ENCODE results near the gene CCNK.

CCNK gene

DNA sequence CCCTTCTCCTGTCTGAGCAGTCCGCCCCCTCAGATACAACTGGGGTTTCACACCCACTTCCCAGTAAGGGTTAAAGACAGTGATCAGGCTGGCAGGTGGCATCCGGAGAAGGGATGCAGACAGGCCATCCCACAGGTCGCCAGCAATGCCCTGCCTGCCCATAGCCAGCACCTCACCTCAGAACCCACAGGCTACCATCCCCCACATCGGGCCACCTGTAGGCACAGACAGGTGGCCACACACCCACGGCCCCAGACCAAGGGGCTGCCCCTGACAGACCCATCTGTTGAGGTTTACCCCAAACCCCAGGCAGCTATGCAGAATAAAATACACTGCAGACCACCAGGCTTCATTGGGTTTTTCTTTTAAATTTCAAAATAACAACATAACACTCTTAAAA, 57.5 kb downstream of the CCNK start:
- DNase-seq: no peak

DNA sequence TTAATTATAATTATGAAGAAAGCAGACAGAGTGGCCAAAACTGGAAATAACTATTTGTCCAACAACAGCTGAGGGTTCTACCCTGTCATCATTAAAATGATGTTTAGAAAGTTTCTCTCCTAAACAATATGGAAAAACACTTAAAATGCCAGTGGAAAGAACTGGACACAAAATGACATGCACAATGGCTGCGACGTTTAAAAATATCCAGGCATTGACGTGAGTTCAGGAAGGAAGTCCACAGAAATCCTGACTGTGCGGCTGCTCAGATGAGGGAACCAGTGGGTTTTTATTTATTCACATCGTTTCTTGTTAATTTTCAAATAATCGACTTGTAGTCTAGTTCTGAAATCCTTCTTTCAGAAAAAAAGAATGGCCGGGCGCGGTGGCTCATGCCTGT, 58.3 kb downstream of the CCNK start:
- DNase-seq: no peak

DNA sequence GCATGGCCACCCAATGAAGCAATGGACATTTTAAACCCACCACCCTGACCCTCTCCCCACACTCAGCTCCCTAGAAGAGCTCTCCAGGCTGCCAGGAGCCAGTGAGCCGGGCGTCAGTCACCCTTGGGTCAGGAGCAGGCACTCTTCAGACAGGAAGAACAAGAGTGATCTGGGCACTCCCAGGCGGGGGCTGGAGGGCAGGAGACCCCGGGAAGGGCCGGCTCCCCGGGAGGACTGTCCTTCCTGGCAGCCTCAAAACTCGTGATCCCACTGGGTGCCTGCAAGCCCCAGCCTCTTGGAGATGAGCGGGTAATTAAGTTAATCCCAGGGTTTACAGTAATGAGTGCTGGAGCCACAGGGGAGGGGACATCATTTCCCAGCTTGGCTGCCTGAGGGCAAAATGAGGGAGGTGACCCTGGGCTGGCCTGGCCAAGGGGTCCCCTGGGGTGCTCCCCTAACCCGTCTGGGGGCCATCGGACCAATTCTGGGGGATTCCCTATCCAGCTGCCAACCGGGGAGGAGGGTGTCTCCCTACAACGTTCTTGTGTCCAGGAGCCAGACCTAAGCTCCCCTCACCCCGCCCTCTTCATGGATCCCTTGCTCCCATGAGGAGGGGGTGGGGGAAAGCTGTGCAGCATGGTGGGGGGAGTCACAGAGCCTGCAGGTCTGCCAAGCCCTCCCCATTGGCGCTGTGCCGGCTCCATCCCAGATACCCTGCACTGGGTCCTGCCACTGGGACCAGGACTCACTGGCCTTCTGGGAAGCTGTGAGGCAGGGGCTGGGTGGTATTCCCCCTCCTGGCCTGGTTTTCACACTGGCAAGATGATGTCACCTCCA, 59.2 kb downstream of the CCNK start:
- DNase-seq: no peak

DNA sequence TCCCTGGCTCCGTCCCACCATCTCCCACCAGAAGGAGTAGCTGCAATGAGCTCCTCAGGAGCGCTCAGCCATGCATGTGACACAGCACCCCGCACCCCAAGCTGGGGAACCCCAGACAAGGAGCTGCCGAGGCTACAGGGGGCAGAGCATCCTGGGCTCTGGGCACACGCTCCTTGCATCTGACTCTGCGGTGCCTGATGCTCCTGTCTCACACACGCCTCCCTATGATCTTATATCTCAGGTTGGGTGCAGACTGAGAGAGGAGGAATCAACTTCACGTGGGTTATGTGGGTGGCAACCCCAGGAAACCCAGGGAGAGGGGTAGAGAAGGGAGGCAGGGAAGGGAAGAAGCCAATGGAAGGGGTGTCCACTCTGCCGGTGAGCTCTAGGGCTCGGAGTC, 60.0 kb downstream of the CCNK start:
- no peak for DNase-seq

DNA sequence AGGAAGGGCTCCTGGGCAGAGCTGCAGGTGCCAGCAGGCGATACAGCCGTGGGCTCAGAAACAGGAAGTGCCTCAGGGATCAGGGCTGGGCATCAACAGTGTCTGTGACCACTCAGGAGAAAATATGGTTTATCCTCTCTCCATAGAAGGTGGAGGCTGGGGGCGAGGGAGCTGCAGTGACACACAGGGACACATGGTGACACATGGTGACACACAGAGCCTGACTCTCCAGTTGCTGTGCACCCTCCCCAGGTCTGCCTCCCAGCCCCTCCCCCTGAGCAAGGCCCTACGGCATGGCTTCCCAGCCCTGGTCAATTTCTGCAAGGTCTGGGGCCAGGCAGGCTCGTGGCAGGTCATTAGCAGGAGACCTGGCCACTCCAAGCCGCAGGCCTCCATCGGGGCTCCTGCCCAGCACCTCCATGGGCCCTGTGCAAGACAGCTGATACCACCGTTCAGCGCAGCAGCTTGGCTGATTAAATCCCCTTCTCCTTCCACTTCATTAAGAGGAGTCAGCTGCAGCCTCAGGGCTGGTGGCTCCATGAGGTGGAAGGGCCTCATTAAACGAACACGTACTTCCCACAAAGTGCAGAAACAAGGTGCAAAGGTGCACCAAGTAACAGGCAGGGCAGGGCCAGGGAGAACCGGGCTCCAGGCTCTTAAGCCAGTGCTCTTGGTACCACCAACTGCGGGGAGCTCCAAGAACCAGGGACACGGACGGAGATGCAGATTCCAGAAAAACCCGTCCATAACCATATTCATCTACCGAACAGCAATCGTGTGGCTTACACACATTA, 60.7 kb downstream of the CCNK start:
- no peak for DNase-seq

DNA sequence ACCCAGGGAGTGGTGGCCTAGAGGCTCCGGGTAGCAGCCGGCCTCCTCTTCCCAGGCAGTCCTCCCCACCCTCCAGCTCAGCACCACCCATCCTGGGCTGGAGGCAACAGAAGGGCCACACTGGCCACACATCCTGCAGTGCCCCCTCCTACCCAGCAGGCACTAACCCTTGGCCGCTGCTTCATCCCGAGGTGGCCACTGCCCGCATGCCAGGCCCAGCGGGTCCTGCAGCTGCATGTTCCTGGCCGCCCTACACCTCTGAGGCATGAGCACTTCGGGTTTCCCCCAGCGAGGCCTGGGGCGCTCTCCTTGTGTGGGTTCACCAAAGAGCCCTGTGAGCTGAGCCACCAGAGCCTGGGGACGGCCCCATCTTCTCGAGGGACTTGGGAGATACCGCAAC, 61.4 kb downstream of the CCNK start:
- no peak for DNase-seq

DNA sequence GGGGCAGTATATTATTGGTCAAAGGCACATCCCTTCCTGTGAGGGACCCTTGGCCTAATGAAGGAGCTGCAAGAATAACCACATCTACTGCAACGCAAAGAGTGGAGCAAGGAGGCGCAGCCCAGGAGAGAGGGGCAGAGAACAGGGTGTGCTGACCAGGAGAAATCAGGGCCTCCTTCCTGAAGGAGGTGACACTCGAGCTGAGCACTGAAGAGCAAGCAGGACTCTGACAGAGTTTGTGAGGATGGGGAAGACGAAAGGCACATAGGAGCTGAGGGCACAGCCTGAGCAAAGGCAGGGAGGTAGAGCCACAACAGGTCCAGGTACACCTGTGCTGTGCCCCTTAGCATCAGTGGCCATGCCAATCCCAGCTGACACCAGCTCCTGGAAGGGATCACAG, 62.2 kb downstream of the CCNK start:
- no peak for DNase-seq

DNA sequence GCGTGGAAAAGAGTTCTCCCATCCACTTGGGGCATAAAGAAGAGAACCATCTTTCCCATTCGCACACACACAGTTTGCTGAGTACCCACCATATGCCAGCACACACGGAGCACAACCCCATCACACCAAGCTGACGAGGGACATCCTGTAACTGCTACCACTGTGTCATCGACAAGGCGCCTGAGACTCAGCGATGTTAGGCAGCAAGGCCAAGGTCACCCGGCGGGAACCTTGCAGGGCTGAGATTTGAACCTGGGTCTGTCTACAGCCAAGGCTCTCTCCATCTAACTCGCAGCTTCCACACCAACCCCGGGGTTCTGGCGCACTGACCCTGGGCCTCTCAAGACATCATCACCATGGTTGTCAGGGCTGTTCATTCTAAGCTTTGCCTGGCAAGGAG, 62.8 kb downstream of the CCNK start:
- no peak for DNase-seq

DNA sequence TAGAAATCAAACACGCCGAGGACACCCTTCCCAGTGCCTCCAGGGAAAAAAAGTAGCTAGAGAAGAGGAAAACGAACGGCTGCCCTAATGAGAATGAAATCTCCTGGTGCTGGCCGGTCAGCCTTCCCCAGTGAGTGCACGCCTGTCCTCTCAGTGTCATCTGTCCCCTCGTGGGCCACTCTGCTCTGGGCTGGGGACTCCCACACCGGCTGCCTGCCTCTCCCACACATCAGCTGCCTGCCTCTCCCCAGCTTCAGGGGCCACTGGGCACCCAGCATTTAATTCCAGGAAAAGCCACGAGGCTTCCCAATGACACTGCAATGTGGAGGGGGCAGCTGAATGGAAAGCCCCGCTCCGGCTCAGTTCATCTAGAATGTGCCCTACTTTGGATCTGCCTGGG, 63.8 kb downstream of the CCNK start:
- no peak for DNase-seq

DNA sequence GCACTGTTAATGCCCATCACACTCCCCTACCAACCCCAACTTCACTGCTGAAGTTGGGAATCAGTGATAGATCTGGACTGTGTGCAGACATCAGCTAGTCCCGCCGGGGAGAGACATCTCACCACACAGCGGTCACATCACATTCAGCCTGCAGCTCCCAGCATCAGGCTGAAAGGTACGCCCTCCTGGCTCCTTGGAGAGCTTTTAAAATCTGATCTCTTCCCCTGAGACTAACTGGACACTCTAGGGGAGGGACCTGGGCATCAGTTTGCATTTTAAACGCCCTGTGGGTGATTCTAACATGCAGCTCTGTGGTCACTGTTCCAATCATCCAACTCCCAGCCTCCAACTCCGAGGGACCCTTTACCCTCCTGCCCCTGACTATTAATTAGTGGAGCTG, 64.4 kb downstream of the CCNK start:
- DNase-seq: no peak

DNA sequence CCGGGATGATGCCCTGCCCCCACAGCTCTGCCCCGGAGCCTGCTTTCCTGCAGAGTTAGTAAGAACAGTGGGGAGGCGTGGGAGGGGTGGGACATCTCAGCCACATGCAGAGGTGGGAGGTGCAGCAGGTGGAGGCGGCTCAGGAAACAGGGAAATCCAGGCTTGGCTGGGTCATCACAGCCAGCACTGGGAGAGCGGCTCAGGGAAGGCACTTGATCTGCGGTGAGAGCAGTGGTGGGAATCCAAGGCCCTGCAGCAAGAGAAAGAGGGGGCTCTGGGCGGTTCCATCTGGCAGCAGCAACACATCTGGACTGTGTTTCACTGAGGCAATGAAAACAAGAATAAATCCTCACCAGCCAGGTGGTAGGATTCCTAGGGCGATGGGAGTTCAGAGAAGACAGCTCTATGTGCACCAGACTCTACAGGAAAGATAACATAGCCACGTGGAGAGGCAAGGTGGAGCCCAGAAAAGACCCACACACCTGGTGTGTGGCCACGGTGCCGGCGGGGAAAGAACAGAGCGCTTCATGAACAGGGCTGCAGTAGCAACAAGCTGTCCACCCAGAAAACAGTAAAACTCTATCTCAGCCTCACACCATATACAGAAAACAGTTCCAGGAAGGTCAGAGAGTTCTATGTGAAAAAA, 65.1 kb downstream of the CCNK start:
- no peak for DNase-seq

DNA sequence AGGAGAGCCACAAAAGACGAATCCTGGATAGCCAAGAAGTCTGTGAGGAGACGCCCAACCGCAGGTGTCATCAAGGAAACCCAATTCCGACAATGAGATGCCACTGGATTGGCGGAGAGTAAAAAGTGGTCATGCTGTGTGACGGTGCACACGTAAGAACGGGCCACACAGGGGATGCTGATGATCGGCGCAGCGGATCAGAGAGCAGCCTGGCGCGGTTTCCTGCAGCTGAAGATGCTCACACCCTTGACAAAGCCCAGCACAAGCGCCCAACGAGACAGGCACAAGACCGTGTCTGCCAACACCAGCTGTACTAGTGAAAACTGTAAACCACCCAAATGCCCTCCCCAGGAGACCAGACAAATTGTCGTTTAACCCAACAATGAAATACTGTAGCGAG, 67.0 kb downstream of the CCNK start:
- no peak for DNase-seq

DNA sequence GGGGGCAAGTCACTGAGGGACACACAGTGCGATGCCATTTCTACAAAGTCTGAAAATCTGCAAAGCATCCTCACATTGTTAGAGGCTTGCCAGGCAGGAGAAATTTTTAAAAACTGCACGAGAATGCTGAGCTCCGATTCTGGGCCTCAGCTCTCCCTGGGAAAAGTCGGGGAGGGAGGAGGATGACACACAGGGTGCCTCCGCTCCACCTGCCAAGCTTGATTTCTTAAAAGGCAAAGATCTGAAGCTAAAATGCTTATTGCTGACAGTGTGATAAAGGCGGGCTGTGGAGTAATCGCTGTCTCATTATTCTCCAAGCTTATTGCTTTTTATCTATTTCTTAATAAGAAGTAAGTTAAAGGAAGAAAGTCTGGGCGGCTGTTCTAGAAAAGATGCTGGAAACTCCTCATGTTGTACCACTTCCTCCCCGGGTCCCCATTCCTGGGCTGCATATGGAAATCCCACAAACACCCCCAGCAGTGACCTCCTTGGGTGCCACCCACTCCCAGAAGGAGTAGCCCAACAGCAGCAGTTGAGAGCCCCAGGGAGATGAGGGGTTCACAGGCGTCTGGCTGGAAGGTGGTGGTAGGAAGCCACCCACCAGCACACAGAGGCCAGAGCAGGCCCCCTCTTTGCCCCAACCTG, 67.8 kb downstream of the CCNK start:
- no peak for DNase-seq

DNA sequence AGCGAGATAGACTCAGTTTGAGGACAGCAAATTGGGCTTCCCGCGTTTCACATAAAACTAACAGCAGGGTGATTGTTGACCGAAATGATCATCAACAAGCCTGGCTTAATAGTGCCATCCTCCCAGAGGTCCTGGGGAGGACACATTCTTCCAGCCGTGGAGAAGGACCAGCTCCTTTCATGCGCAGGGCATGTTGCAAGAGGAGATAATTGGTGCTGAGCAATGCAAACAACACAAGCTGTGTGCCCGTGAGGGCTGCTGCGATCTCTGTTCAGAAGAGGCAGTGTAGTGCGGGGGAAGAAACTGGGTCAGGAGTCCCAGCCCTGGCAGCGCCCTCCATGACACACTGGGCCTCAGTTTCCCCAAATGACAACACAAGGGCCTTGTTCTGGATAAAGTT, 68.5 kb downstream of the CCNK start:
- no peak for DNase-seq

DNA sequence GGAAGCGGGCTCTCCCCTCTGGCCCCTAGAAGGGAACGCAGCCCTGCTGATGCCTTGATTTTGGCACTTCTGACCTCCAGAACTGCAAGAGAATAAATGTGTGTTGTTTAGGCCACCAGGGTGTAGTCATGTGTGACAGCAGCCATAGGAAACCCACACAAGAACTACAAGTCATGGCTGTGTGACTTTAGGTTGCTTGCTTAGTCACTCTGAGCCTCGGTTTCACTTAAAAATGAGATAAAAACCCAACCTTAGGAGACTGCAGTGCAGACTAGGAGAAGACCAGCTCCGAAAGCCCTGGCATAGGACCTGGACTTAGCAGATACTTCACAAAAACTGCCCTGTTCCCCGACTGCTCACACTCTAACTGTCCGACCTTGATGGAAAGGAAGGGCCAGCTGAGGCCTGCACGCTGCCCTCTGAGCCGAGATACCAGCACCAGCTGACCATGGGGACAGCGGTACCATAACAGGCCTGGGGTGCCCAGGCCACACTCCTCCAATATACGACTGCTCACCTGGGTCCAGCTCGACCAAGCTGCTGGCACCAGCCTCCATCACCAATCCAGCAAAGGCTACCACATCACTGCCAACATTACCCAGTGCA, 69.3 kb downstream of the CCNK start:
- no peak for DNase-seq

DNA sequence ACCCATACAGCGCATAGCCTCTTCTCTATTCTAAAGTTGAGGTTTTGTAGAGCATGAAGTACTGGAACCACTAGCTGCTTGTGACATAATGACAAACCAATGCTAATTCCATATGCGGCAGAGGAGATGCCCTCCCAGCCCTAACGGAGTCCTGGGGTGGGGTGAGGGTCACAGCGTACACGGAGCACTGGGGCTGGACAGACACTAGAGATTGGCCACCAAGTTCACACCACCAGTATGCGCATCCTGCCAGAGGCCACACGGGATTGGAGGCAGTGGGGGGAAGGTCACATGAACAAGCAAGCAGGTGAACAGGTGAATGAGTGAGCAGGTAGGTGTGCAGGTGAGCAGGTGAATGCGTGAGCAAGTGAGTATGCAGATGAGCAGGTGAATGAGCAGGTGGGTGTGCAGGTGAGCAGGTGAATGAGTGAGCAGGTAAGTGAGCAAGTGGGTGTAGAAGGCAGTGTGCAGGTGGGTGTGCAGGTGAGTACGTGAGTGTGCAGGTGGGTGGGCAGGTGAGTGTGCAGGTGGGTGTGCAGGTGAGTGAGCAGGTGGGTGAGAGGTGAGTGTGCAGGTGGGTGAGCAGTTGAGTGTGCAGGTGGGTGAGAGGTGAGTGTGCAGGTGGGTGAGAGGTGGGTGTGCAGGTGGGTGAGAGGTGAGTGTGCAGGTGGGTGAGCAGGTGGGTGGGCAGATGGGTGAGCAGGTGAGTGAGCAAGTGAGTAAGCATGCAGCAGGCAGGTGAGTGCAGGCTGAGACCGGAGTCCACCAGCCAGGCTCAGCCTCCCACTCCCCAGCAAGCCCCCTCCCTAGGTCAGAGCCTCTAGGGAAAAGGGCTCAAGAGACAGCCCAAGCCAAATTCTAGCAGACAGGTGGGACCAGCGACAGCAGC, 70.1 kb downstream of the CCNK start:
- DNase-seq: no peak

DNA sequence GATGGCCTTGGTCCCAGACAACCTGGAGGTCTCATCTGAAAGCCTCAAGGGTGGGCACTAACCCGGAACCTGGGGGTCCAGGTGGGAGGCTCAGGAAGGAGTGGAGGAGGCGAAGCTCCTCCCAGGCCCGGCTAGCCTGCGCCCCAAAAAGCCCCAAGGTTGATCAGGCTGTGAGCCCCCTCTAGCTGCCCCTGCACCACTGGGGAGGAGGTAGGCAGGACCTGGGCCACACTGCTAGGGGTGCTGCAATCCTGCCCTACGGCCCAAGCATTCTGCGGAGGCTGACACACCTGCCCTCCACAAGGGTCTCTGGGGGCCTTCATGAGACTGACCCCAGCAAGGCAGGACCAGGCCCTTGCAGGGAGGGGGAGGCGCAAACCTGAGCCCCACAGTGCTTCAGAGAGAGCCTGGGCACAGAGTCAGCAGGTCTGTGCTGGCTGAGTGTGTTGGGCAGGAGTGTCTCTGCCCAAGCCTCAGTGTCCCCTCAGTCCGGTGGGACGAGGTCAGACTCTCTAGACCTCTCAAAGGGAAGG, 70.9 kb downstream of the CCNK start:
- no peak for DNase-seq

DNA sequence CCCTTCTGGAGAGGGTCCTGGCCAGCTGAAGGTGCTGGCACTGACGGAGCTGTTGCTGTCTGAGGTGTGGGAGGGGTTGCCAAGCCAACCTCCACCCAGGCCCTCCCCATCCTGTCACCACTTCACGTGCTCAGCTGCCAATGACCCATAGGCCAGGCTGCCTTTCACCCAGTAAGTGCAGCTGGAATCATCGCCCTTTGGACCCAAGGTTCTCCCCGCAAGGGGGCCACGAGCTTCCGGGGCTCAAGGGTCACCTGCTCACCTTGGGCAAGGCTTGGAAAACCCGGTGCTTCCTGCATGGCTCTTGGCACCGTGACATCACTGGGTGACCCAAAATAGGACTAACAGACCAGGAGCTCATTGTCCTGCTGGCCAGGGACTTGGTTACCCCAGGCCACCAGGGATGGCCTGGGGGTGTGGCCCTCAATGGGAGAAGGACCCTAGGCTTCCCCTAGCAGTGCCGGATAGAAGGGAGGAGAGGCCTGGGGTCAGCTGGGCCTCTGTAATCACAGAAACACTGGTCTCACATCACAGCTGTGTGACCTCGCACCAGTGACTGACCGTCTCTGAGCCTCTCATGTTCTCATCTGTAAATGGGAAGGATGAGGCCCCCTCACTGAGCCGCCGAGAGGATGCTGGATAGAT, 71.5 kb downstream of the CCNK start:
- no peak for DNase-seq

DNA sequence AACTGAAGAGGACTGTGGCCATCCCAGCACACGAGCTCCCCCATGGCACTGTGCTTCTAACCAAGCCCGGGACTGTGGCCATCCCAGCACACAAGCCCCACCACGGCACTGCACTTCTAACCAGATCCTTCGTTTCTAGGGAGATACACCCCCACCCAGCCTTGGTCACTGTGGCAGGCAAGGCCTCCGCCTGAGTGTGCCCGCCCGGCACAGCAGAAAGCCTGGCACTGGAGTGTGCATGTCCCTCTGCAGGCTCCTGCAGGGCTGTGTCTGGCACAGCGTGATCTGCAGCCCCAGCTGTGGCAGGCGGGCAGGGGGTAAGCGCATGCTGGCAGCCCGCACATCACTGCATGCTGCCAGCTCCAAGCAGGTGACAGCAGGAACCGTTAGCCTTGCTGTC, 73.0 kb downstream of the CCNK start:
- DNase-seq: no peak

DNA sequence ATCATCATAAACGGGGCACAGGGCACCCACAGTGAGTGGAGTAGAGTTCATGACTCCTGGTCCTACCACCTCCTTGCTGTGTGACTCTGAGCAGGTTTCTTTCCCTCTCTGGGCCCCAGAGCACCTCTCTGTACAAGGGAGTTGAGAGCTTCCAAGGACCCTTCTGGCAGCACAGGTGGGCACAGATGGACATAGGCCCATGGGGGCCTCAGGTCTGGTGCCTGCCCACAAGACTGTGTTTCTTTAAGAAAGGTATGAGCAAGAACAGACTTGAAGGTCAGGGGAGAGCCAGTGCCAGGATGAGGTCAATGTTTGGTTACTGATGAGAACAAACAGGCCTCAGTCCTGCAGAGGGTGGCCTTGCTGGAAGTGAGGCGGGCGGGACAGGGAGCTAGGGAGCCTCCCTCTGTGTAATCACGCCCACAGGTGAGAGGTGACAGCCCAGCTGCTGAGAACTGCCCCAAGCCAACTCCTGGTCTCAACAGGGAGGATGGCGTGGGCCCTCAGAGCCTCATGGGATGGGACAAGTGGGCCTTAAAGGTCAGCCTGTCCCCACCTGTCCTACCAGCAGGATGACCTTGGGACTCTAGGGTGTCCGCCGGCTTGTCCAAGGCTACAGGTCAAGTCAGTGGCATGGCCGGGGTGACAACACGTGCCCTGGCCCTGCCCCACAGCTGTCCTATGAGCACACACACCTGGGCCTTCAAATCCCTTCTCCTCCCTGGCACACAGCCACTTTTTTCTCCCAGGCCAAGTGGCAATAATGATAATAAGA, 73.7 kb downstream of the CCNK start:
- DNase-seq: no peak

All from activated CD4-positive, alpha-beta T cell treated with anti-CD3 and anti-CD28 coated beads, Interleukin-2, amount 50 U/mL, for 1 hour (primary cell).